HCT116 (cell line): ENCODE data around the gene KIAA1671. TPM values are rescaled to one million over a fixed set of nuclear protein-coding genes. Genes with fewer than 3 reads are reported as not detected.

Source experiments
- ATAC-seq: fragments of 200-7000 bp; cut with Tn5 transposase; 2 replicates; pipeline ENCODE4 v1.9.1; 2020; ENCODE audit warnings: mild to moderate bottlenecking, moderate library complexity
- BruUV-seq: library from RNA; stranded (reverse); fragments of 400-500 nt; replicated peaks from 2 replicates; lab custom pipeline; 2021; lab: Mats Ljungman, UMichigan
- CTCF ChIA-PET: fragments of 300-600 bp; sonication (Branson Sonifier 250); formaldehyde crosslinking; loops from one replicate; lab custom pipeline; 2021; ENCODE audit warnings: antibody characterized with exemption; lab: Charles Lee
- POLR2A ChIA-PET: fragments of 300-600, 350-600 bp; sonication (Branson Sonifier 250); formaldehyde crosslinking; loops from one replicate; lab custom pipeline; 2021; ENCODE audit warnings: antibody characterized with exemption; lab: Charles Lee
- RAD21 ChIA-PET, 2 experiments: fragments of 300-600 bp; sonication (Branson Sonifier 250); formaldehyde crosslinking; loops; one replicate each; lab custom pipeline; 2023; ENCODE audit warnings: low total read pairs in 2 of 2; ENCODE audit not compliant: uncharacterized antibody in 2 of 2, unreplicated experiment in 2 of 2, low non-redundant PET in 1 of 2; lab: Charles Lee
- DNase-seq: peaks from one replicate; pipeline ENCODE4 v3.0.0-alpha.2; 2010; ENCODE audit warnings: low read depth, low spot score
- H2AFZ ChIP-seq: fragments of 200-600 bp; shearing (Covaris generic), sonication (generic); 2 replicates; pipeline ENCODE4 v1.6.1; 2017; ENCODE audit warnings: low read depth, mixed run types, mixed read lengths, antibody characterized with exemption, low read length; ENCODE audit not compliant: poor library complexity, severe bottlenecking
- H3K27ac ChIP-seq: 2 replicates; pipeline ENCODE4 v1.5.1; 2012; ENCODE audit warnings: low read depth, low read length
- H3K27me3 ChIP-seq: fragments of 200-600 bp; sonication (generic); 2 replicates; pipeline ENCODE4 v1.6.1; 2016; ENCODE audit warnings: mixed run types, low read length, mixed read lengths; ENCODE audit not compliant: insufficient read depth
- H3K36me3 ChIP-seq, 2 experiments: fragments of 200-500 bp in 1 of 2; fragments of 200-600 bp in 1 of 2; sonication (Bioruptor generic) in 1 of 2; sonication (generic) in 1 of 2; 2 replicates each; pipeline versions ENCODE4 v1.5.1 to v1.6.1; 2014 to 2016; ENCODE audit warnings: low read length in 2 of 2, inconsistent platforms in 1 of 2, mixed read lengths in 1 of 2, mixed run types in 1 of 2; ENCODE audit not compliant: insufficient read depth in 2 of 2, control insufficient read depth in 1 of 2
- H3K4me1 ChIP-seq, 2 experiments: fragments of 200-600 bp in 1 of 2; sonication (generic) in 1 of 2; 2 replicates each; pipeline versions ENCODE4 v1.5.1 to v1.6.1; 2012 to 2017; ENCODE audit warnings: low read length in 2 of 2, inconsistent platforms in 1 of 2, mild to moderate bottlenecking in 1 of 2, mixed read lengths in 1 of 2, mixed run types in 1 of 2, moderate library complexity in 1 of 2; ENCODE audit not compliant: insufficient read depth in 2 of 2, control insufficient read depth in 1 of 2
- H3K4me2 ChIP-seq: fragments of 200-600 bp; sonication (generic); 2 replicates; pipeline ENCODE4 v1.6.1; 2017; ENCODE audit warnings: mixed run types, low read length, mixed read lengths
- H3K4me3 ChIP-seq, 2 experiments: fragments of 200-600 bp in 1 of 2; sonication (generic) in 1 of 2; replicated peaks in 1 of 2; 2 replicates each; pipeline ENCODE4 v1.5.1; 2011 to 2016; ENCODE audit warnings: low read length in 2 of 2, control low read depth in 1 of 2, low read depth in 1 of 2, mild to moderate bottlenecking in 1 of 2, mixed read lengths in 1 of 2, mixed run types in 1 of 2
- H3K79me2 ChIP-seq: fragments of 200-600 bp; sonication (generic); 2 replicates; pipeline ENCODE4 v1.6.1; 2017; ENCODE audit warnings: mild to moderate bottlenecking, mixed run types, low read length, moderate library complexity, mixed read lengths; ENCODE audit not compliant: insufficient read depth
- H3K9ac ChIP-seq: fragments of 200-600 bp; sonication (generic); 2 replicates; pipeline ENCODE4 v1.6.1; 2016; ENCODE audit warnings: low read length, mixed read lengths
- H3K9me2 ChIP-seq: fragments of 200-600 bp; sonication (generic), shearing (Covaris generic); 2 replicates; pipeline ENCODE4 v1.6.1; 2017; ENCODE audit warnings: mixed run types, mild to moderate bottlenecking, moderate library complexity; ENCODE audit not compliant: insufficient read depth
- H3K9me3 ChIP-seq, 2 experiments: fragments of 200-500 bp in 1 of 2; fragments of 200-600 bp in 1 of 2; sonication (Bioruptor generic) in 1 of 2; sonication (generic) in 1 of 2; 2 replicates each; pipeline ENCODE4 v1.6.1; 2014 to 2017; ENCODE audit warnings: low read length in 2 of 2, mixed read lengths in 2 of 2, inconsistent platforms in 1 of 2, low read depth in 1 of 2, mild to moderate bottlenecking in 1 of 2, mixed run types in 1 of 2, moderate library complexity in 1 of 2; ENCODE audit not compliant: control insufficient read depth in 1 of 2, insufficient read depth in 1 of 2
- H4K20me1 ChIP-seq: fragments of 200-600 bp; sonication (generic), shearing (Covaris generic); 2 replicates; pipeline ENCODE4 v1.6.1; 2017; ENCODE audit warnings: mixed run types, mild to moderate bottlenecking, moderate library complexity; ENCODE audit not compliant: insufficient read depth
- CBX3 ChIP-seq: IDR thresholded peaks from 2 replicates; pipeline ENCODE4 v1.6.1; 2012; ENCODE audit warnings: low read depth
- CEBPB ChIP-seq: IDR thresholded peaks from 2 replicates; pipeline ENCODE4 v1.6.1; 2012; ENCODE audit warnings: low read depth
- CTCF ChIP-seq, 3 experiments: fragments of 200-600 bp in 1 of 3; sonication (generic) in 1 of 3; IDR thresholded peaks in 2 of 3; conservative IDR thresholded peaks in 1 of 3; 2 replicates each; pipeline ENCODE4 v1.5.1; 2012 to 2017; ENCODE audit warnings: low read depth in 2 of 3, low read length in 2 of 3, antibody characterized with exemption in 1 of 3, borderline replicate concordance in 1 of 3, control low read depth in 1 of 3, mild to moderate bottlenecking in 1 of 3, mixed read lengths in 1 of 3, mixed run types in 1 of 3, moderate library complexity in 1 of 3; ENCODE audit not compliant: insufficient read depth in 1 of 3
- EGR1 ChIP-seq: IDR thresholded peaks from 2 replicates; pipeline ENCODE4 v1.6.1; 2012; ENCODE audit warnings: low read depth
- ELF1 ChIP-seq: IDR thresholded peaks from 2 replicates; pipeline ENCODE4 v1.6.1; 2012; ENCODE audit warnings: low read depth, borderline replicate concordance
- EZH2 ChIP-seq: fragments of 200-600 bp; sonication (generic); IDR thresholded peaks from 2 replicates; pipeline ENCODE4 v1.6.1; 2017; ENCODE audit warnings: antibody characterized with exemption, mixed run types
- EZH2phosphoT487 ChIP-seq: fragments of 200-600 bp; IDR thresholded peaks from 2 replicates; pipeline ENCODE4 v1.6.1; 2018; ENCODE audit warnings: antibody characterized with exemption, borderline replicate concordance
- FOSL1 ChIP-seq: IDR thresholded peaks from 2 replicates; pipeline ENCODE4 v1.6.1; 2012; ENCODE audit warnings: low read depth
- JUND ChIP-seq: IDR thresholded peaks from 2 replicates; pipeline ENCODE4 v1.6.1; 2012
- MAX ChIP-seq: IDR thresholded peaks from 2 replicates; pipeline ENCODE4 v1.6.1; 2012
- POLR2AphosphoS5 ChIP-seq: IDR thresholded peaks from 2 replicates; pipeline ENCODE4 v1.6.1; 2011; ENCODE audit warnings: mild to moderate bottlenecking, low read depth, low read length, moderate library complexity
- RAD21 ChIP-seq: IDR thresholded peaks from 2 replicates; pipeline ENCODE4 v1.6.1; 2012; ENCODE audit warnings: low read depth, mild to moderate bottlenecking
- SIN3A ChIP-seq: IDR thresholded peaks from 2 replicates; pipeline ENCODE4 v1.6.1; 2012; ENCODE audit warnings: low read depth
- SRF ChIP-seq: IDR thresholded peaks from 2 replicates; pipeline ENCODE4 v1.6.1; 2012; ENCODE audit warnings: low read depth
- YY1 ChIP-seq: IDR thresholded peaks from 2 replicates; pipeline ENCODE4 v1.6.1; 2011; ENCODE audit warnings: low read length, low read depth, moderate library complexity, mild to moderate bottlenecking; ENCODE audit not compliant: insufficient replicate concordance; ENCODE audit errors: extremely low read depth
- ZFX ChIP-seq: fragments of 450-650 bp; IDR thresholded peaks from 2 replicates; pipeline ENCODE4 v1.6.1; 2017
- ZNF274 ChIP-seq: fragments of 200-500 bp; sonication (Bioruptor generic); IDR thresholded peaks from 2 replicates; pipeline ENCODE4 v1.6.1; 2014; ENCODE audit warnings: mild to moderate bottlenecking, low read depth, low read length, inconsistent platforms
- intact Hi-C: fragments of 100-400 bp; cut with micrococcal nuclease; formaldehyde crosslinking; loops from 2 replicates; pipeline ENCODE4 v1.10.0; 2022
- total RNA-seq: library from RNA; stranded (reverse); gene quantifications from one replicate; pipeline ENCODE4 v1.2.1, GENCODE V29; 2021; ENCODE audit not compliant: unreplicated experiment
- TF ChIP-seq, protein P1 (sequence below): IDR thresholded peaks from 2 replicates; pipeline ENCODE4 v1.6.1; 2012

Gene KIAA1671
- total RNA-seq, 1 experiment from 2014 or later: 36.8 TPM

DNA sequence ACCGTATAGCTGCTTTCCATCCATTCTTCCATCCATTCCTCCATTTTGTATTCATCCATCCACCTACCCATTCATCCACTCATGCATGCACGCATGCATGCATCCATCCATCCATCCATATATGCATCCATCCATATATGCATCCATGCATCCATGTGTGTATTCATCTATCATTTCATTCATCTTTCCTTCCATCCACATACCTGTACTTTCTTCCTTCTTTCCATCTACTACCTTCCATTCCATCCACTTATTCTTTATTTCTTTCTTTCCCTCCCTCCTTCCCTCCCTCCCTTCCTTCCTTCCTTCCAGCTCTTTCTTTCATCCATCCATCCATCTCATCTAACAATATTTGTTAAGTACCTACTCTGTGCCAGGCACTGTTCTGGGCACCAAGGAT lies 19.9 kb downstream of the KIAA1671 start:
- no peak for ATAC-seq
- Histone ChIP-seq H3K4me2 (no peak overlapping the region), H3K36me3 (no peaks in the 10 kb centered on the region), H3K27ac (no peak overlapping the region)
- DNase-seq: no peak
- intact Hi-C loops: no loop called here
- TF ChIP-seq CEBPB (no peak), ZNF274 (no peak), RAD21 (no peak), EZH2phosphoT487 (no peak)
- TF ChIP-seq, all 23 proteins: peak for 0
- H2AFZ ChIP-seq: no peak overlapping the region
- H3K4me3 ChIP-seq: no peak overlapping the region
- no peaks in the 10 kb centered on the region for H4K20me1 ChIP-seq
- no TSS peak for BruUV-seq
- no peaks in the 10 kb centered on the region for H3K9me2 ChIP-seq
- H3K27me3 ChIP-seq: no peaks in the 10 kb centered on the region
- H3K9ac ChIP-seq: no peak overlapping the region
- H3K79me2 ChIP-seq: peaks cover 85% of the 10 kb centered on the region
- RAD21 ChIA-PET: no interaction called here
- CTCF ChIA-PET: no interaction called here
- no peaks in the 10 kb centered on the region for H3K9me3 ChIP-seq
- peaks cover 72 to 95% of the 10 kb centered on the region in 2 experiments for H3K4me1 ChIP-seq
- POLR2A ChIA-PET: interaction anchor here (0.6 kb wide), 1 partner anchor 61 kb away, joined by 3 read pairs; no protein-coding TSS in a partner anchor

GRCh38 chr22:24973872-24974271 lies 21.4 kb downstream of the KIAA1671 start:
- H3K27ac ChIP-seq: no peak overlapping the region
- peaks cover 67 to 92% of the 10 kb centered on the region in 2 experiments for H3K4me1 ChIP-seq
- POLR2A ChIA-PET: no interaction called here
- TF ChIP-seq RAD21 (no peak), EZH2 (no peak), SRF (no peak), CBX3 (no peak), YY1 (no peak), CEBPB (no peak), SIN3A (no peak), ZFX (no peak), ELF1 (no peak), POLR2AphosphoS5 (no peak), EGR1 (no peak), CTCF (IDR thresholded peaks at IDR 0.05 in 2 of 3, conservative IDR thresholded peaks at IDR 0.05 in 1 of 3; ENCODE audit: borderline replicate concordance in 1 of 3, insufficient read depth in 1 of 3, low read depth in 2 of 3, low read length in 2 of 3) (no peak), EZH2phosphoT487 (no peak), FOSL1 (no peak), JUND (no peak), MAX (no peak)
- TF ChIP-seq, protein P1, sequence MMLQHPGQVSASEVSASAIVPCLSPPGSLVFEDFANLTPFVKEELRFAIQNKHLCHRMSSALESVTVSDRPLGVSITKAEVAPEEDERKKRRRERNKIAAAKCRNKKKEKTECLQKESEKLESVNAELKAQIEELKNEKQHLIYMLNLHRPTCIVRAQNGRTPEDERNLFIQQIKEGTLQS: no peak

More at GRCh38 chr22:24973872-24974271, 21.4 kb downstream of the KIAA1671 start:
- Histone ChIP-seq H3K36me3 (no peaks in the 10 kb centered on the region), H3K79me2 (peaks cover 84% of the 10 kb centered on the region), H3K4me2 (peak overlapping the region; percentile 24; the same call in 1 of the 2 replicates), H3K9me3 (no peaks in the 10 kb centered on the region), H3K9me2 (no peaks in the 10 kb centered on the region), H4K20me1 (no peaks in the 10 kb centered on the region), H3K27me3 (no peaks in the 10 kb centered on the region), H2AFZ (no peak overlapping the region), H3K9ac (no peak overlapping the region), H3K4me3 (no peak overlapping the region)
- ChIA-PET CTCF (no interaction called here), RAD21 (interaction anchor here in 1 of 2 experiments (0.7 kb wide), 1 partner anchor 75 kb away, joined by 3 read pairs; no protein-coding TSS in a partner anchor)
- ATAC-seq (no peak), DNase-seq (no peak)
- intact Hi-C loops: no loop called here
- no TSS peak for BruUV-seq
